Gastroesophageal sphincter (tissue), 4 donors: ENCODE results near the gene SEC24D. TPM values are rescaled to one million over a fixed set of nuclear protein-coding genes. Genes with fewer than 3 reads are reported as not detected.

Experiments used
- ATAC-seq: fragments of 150-250 bp; one replicate; pipeline ENCODE4 v1.9.1; 2016; ENCODE audit warnings: mild to moderate bottlenecking, moderate library complexity
- H3K27ac ChIP-seq, 4 donors: fragments of 200-600 bp; sonication (generic) in 3 of 4; 1 replicate in 3 of 4; 2 replicates in 1 of 4; pipeline ENCODE4 v1.5.1; 2016 to 2019
- H3K27me3 ChIP-seq: fragments of 200-600 bp; sonication (generic); one replicate; pipeline ENCODE4 v1.5.1; 2019
- H3K36me3 ChIP-seq, 2 donors: fragments of 200-600 bp; sonication (generic); one replicate each; pipeline ENCODE4 v1.5.1; 2019; ENCODE audit warnings: control low read depth in 1 of 2
- H3K4me1 ChIP-seq, 3 donors: fragments of 200-600 bp; sonication (generic); 1 replicate in 2 of 3; 2 replicates in 1 of 3; pipeline ENCODE4 v1.5.1; 2016 to 2019; ENCODE audit warnings: control low read depth in 2 of 3
- H3K4me3 ChIP-seq, 2 donors: fragments of 200-600 bp; sonication (generic); one replicate each; pipeline ENCODE4 v1.5.1; 2019; ENCODE audit warnings: mild to moderate bottlenecking in 1 of 2, moderate library complexity in 1 of 2
- H3K9me3 ChIP-seq, 3 donors: fragments of 200-600 bp; sonication (generic); one replicate each; pipeline ENCODE4 v1.5.1; 2017 to 2019; ENCODE audit warnings: control low read depth in 2 of 3
- CTCF ChIP-seq, 4 experiments: fragments of 200-600 bp in 2 of 4; fragments of 450-650 bp in 2 of 4; sonication (generic) in 1 of 4; IDR thresholded peaks; one replicate each; pipeline ENCODE4 v1.5.1; 2017 to 2019; ENCODE audit warnings: antibody characterized with exemption in 4 of 4, mild to moderate bottlenecking in 2 of 4, moderate library complexity in 2 of 4
- EP300 ChIP-seq: sonication (generic); formaldehyde crosslinking; IDR thresholded peaks from one replicate; pipeline ENCODE4 v1.6.1; 2017; ENCODE audit warnings: antibody characterized with exemption, mild to moderate bottlenecking
- POLR2A ChIP-seq, 2 donors: fragments of 450-650 bp; IDR thresholded peaks; one replicate each; pipeline ENCODE4 v1.6.1; 2017; ENCODE audit warnings: antibody characterized with exemption in 2 of 2, mild to moderate bottlenecking in 2 of 2, moderate library complexity in 1 of 2
- POLR2AphosphoS5 ChIP-seq: sonication (generic); formaldehyde crosslinking; IDR thresholded peaks from one replicate; pipeline ENCODE4 v1.6.1; 2017; ENCODE audit warnings: antibody characterized with exemption
- WGBS, 2 donors: methylation state at CpG; one replicate each; pipeline ENCODE4 v1.1.5; 2018; ENCODE audit warnings: low coverage in 1 of 2; 5-methylcytosine and 5-hydroxymethylcytosine counted together
- total RNA-seq, 4 donors: library from RNA; depleted of rRNA; stranded (reverse); fragments of >200 nt; gene quantifications; one replicate each; pipeline ENCODE4 v1.1.0, GENCODE V29; 2016

Gene SEC24D
- total RNA-seq, 4 donors from 2014 or later = 29.3 to 40.9 (median 33.2) TPM

- no peak for ATAC-seq
- TF ChIP-seq CTCF (IDR thresholded peaks at IDR 0.05) = no peak
- no peak for TF ChIP-seq POLR2AphosphoS5
- TF ChIP-seq POLR2A (IDR thresholded peaks at IDR 0.05) = no peak
- H3K4me1 ChIP-seq = peaks cover 18 to 86% (median 46%) of the 10 kb centered on the region in 3 donors
- H3K36me3 ChIP-seq = peaks cover 0 to 14% of the 10 kb centered on the region in 2 donors
- 17 to 20% methylated on average over 4 of the region's 4 CpGs for WGBS, 2 donors
- H3K9me3 ChIP-seq = no peaks in the 10 kb centered on the region
- peak overlapping the region in 1 of 2 donors; percentile 14 for H3K4me3 ChIP-seq
- H3K27me3 ChIP-seq = no peaks in the 10 kb centered on the region
- peak overlapping the region; percentile 78 to 85 (median 81) for H3K27ac ChIP-seq
Observed at GRCh38 chr4:118769161-118769560, 66.8 kb downstream of the SEC24D start.

GRCh38 chr4:118767109-118767508, 68.8 kb downstream of the SEC24D start:
- Histone ChIP-seq H3K27me3 (no peaks in the 10 kb centered on the region), H3K4me3 (no peak overlapping the region), H3K36me3 (peaks cover 0 to 17% of the 10 kb centered on the region in 2 donors), H3K9me3 (no peaks in the 10 kb centered on the region), H3K4me1 (peaks cover 17 to 87% (median 59%) of the 10 kb centered on the region in 3 donors), H3K27ac (peak overlapping the region; percentile 80 to 96 (median 84))
- ATAC-seq = no peak
- TF ChIP-seq POLR2AphosphoS5 = no peak
- no peak for TF ChIP-seq POLR2A (IDR thresholded peaks at IDR 0.05)
- TF ChIP-seq EP300 = no peak
- TF ChIP-seq CTCF (IDR thresholded peaks at IDR 0.05) = no peak
- 92 to 93% methylated on average over 5 to 6 of the region's 6 CpGs for WGBS, 2 donors

- 0% methylated on average over 1 of the region's 1 CpG for WGBS, 2 donors
- peak; percentile 85 for ATAC-seq
- peaks cover 23 to 87% (median 55%) of the 10 kb centered on the region in 3 donors for H3K4me1 ChIP-seq
- TF ChIP-seq POLR2AphosphoS5 = peak; percentile 87
- no peak for TF ChIP-seq EP300
- peaks cover 0 to 17% of the 10 kb centered on the region in 2 donors for H3K36me3 ChIP-seq
- no peaks in the 10 kb centered on the region for H3K9me3 ChIP-seq
- no peaks in the 10 kb centered on the region for H3K27me3 ChIP-seq
- H3K4me3 ChIP-seq = no peak overlapping the region
- peak overlapping the region; percentile 80 to 96 (median 84) for H3K27ac ChIP-seq
Observed at GRCh38 chr4:118765399-118765798, 70.5 kb downstream of the SEC24D start.

- Histone ChIP-seq H3K27ac (peak overlapping the region; percentile 80 to 96 (median 84)), H3K36me3 (peaks cover 0 to 17% of the 10 kb centered on the region in 2 donors), H3K27me3 (no peaks in the 10 kb centered on the region), H3K4me1 (peaks cover 34 to 92% (median 55%) of the 10 kb centered on the region in 3 donors), H3K4me3 (no peak overlapping the region), H3K9me3 (no peaks in the 10 kb centered on the region)
- no peak for ATAC-seq
- 17 to 27% methylated on average over 3 of the region's 3 CpGs for WGBS, 2 donors
- TF ChIP-seq CTCF (IDR thresholded peaks at IDR 0.05) = no peak
- TF ChIP-seq POLR2AphosphoS5 = no peak
Observed at GRCh38 chr4:118762730-118763477, 73.0 kb downstream of the SEC24D start.

- WGBS, 2 donors = 25 to 36% methylated on average over 5 of the region's 5 CpGs
- peak overlapping the region; percentile 80 to 96 (median 84) for H3K27ac ChIP-seq
- no peaks in the 10 kb centered on the region for H3K9me3 ChIP-seq
- H3K27me3 ChIP-seq = no peaks in the 10 kb centered on the region
- peaks cover 40 to 100% (median 59%) of the 10 kb centered on the region in 3 donors for H3K4me1 ChIP-seq
- H3K4me3 ChIP-seq = no peak overlapping the region
- TF ChIP-seq EP300 (no peak), CTCF (IDR thresholded peaks at IDR 0.05) (no peak), POLR2AphosphoS5 (no peak), POLR2A (IDR thresholded peaks at IDR 0.05) (no peak)
- no peak for ATAC-seq
- peaks cover 0 to 13% of the 10 kb centered on the region in 2 donors for H3K36me3 ChIP-seq
Observed at GRCh38 chr4:118762155-118762554, 73.8 kb downstream of the SEC24D start.
